ENCODE data around the gene RBM12.
"Not testable (repeated sequence)": the region's sequence is repeated elsewhere in the genome, so short reads cannot be mapped to it uniquely, and the experiment has no call there.

RBM12 gene

DNA sequence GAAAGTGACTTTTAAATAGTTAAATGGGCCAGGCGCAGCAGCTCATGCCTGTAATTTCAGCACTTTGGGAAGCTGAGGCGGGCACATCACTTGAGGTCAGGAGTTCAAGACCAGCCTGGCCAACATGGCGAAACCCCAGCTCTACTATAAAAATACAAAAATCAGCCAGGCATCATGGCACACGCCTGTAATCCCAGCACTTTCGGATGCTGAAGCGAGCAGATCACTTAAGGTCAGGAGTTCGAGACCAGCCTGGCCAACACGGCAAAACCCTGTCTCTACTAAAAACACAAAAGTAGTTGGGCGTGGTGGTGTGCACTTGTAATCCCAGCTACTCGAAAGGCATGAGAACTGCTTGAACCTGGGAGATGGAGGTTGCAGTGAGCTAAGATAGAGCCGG, 41.2 kb upstream of the RBM12 start:
- Histone ChIP-seq H3K4me1 (ENCODE audit: control insufficient read depth, insufficient read depth, low read length) (peaks cover 42% of the 10 kb centered on the region), H3K36me3 (ENCODE audit: control insufficient read depth, insufficient read depth, low read length, severe bottlenecking) (peaks cover 98% of the 10 kb centered on the region)
- not testable (repeated sequence) for H3K27me3 ChIP-seq (replicated peaks; ENCODE audit: control insufficient read depth, insufficient read depth, low read length); H3K9ac ChIP-seq (ENCODE audit: low read length); DNase-seq (ENCODE audit: low read depth); H3K9me3 ChIP-seq (ENCODE audit: control insufficient read depth, low read length); H3K4me3 ChIP-seq (ENCODE audit: low read length)

DNA sequence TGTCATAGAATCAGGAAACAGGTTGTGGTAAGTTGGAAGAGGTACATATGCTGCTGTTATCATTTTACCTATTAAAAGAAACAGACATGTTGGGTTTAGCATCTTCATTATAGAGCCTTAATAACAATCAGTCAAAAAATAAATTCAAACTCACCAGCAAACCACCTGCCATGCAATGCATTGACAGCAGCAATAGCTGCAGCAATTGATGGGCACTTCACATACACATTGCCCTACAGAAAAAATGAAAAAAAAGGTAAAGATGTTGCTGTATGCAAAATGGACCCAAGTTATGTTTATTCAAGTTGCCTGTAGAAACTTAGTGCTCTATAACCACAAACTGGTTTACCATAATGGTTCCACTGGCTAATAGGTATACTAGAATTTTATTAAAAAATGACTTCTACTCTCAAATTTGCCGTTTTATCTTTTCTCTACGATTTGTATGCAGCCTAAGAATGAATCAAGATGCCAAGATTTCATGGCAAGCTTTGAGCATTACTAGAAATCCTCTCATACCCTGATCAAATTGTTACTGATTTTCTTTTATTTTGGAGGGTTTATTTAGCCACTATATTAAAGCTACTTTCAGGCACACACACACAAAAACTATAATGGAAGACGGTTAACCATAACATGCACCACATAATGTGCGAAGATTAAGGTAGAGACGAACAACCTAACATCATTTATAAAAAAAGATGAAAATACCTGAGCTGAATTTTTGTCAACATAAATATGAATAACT, 40.0 kb upstream of the RBM12 start:
- H3K4me3 ChIP-seq (ENCODE audit: low read length) = no peak overlapping the region
- no peak overlapping the region for H3K9ac ChIP-seq (ENCODE audit: low read length)
- no peaks in the 10 kb centered on the region for H3K27me3 ChIP-seq (replicated peaks; ENCODE audit: control insufficient read depth, insufficient read depth, low read length)
- H3K4me1 ChIP-seq (ENCODE audit: control insufficient read depth, insufficient read depth, low read length) = peaks cover 40% of the 10 kb centered on the region
- DNase-seq (ENCODE audit: low read depth) = no peak
- no peaks in the 10 kb centered on the region for H3K9me3 ChIP-seq (ENCODE audit: control insufficient read depth, low read length)
- peaks cover 86% of the 10 kb centered on the region for H3K36me3 ChIP-seq (ENCODE audit: control insufficient read depth, insufficient read depth, low read length, severe bottlenecking)

DNA sequence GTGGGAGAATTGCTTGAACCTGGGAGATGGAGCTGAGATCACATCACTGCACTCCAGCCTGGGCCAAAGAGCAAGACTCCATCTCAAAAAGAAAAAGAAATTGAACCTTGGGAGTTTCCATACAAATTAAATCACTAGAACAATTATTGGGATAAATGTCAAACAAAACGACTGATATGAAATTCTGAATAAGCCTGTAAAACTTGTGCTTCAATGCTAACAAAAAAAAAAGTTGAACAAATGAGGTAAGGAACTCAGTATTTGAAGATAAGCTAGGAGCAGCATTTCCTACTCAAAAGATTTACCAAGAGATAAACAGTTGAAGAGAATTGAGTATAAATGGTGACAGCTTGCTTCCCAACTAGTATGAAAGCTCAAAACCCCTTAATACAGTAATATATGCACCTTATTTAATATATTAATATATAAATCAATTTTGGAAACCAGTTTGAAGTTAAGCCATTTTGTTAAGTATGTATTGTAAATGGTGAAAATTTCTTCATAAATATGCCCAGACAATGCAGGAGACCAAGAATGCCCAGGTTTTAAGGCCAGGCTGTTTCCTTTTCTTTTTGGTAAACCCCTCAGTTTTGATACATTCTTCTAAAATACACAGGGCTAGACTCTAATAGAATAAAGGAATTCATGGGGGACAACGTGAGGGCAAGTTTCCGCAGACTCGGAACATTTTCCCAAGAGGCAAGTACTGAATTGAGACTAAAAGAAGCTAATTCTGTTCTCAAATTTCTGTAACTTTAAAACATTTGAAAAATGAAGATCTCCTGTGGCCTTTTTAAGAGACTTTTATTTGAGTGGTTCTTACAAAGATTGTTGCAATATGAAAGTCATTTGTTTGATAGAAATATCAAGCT, 38.4 kb upstream of the RBM12 start:
- no peak for DNase-seq (ENCODE audit: low read depth)
- no peaks in the 10 kb centered on the region for H3K9me3 ChIP-seq (ENCODE audit: control insufficient read depth, low read length)
- H3K4me1 ChIP-seq (ENCODE audit: control insufficient read depth, insufficient read depth, low read length) = peaks cover 34% of the 10 kb centered on the region
- no peaks in the 10 kb centered on the region for H3K27me3 ChIP-seq (replicated peaks; ENCODE audit: control insufficient read depth, insufficient read depth, low read length)
- H3K36me3 ChIP-seq (ENCODE audit: control insufficient read depth, insufficient read depth, low read length, severe bottlenecking) = peaks cover 70% of the 10 kb centered on the region
- H3K9ac ChIP-seq (ENCODE audit: low read length) = no peak overlapping the region
- H3K4me3 ChIP-seq (ENCODE audit: low read length) = no peak overlapping the region

DNA sequence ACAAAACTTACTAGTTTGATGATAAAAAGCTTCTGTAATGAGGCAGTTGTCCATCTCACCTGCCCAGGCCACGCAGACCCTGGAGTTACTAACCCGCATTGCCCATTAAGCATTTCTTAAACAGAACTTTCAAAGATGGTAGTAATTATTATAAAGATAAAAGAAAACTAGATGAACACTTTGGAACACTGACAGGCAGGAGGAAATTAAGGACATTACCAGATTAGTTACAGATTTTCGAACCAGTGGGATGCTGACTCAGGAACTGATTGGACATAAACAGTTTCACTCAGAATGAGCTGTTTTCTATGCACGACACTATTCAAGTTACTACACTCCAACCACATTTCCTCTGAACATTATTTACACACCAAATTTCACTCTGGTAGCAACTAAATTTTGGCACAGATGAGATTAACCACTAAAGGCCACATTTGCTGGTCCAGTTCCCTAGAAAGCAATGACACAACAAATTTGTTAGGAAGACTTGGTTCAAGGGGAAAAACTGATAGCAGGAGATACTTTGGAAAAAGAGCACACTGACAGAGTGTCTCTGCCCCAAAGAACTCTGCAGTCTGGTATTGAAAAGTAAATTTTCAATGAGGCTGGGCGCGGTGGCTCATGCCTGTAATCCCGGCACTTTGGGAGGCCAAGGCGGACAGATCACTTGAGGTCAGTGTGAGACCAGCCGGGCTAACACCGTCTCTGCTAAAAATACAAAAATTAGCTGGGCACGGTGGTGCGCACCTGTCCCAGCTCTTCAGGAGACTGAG, 37.5 kb upstream of the RBM12 start:
- Histone ChIP-seq H3K4me1 (ENCODE audit: control insufficient read depth, insufficient read depth, low read length) (peaks cover 41% of the 10 kb centered on the region), H3K36me3 (ENCODE audit: control insufficient read depth, insufficient read depth, low read length, severe bottlenecking) (peaks cover 62% of the 10 kb centered on the region), H3K4me3 (ENCODE audit: low read length) (no peak overlapping the region), H3K27me3 (replicated peaks; ENCODE audit: control insufficient read depth, insufficient read depth, low read length) (no peaks in the 10 kb centered on the region), H3K9ac (ENCODE audit: low read length) (peak overlapping the region; percentile 47), H3K9me3 (ENCODE audit: control insufficient read depth, low read length) (no peaks in the 10 kb centered on the region)
- DNase-seq (ENCODE audit: low read depth) = no peak

DNA sequence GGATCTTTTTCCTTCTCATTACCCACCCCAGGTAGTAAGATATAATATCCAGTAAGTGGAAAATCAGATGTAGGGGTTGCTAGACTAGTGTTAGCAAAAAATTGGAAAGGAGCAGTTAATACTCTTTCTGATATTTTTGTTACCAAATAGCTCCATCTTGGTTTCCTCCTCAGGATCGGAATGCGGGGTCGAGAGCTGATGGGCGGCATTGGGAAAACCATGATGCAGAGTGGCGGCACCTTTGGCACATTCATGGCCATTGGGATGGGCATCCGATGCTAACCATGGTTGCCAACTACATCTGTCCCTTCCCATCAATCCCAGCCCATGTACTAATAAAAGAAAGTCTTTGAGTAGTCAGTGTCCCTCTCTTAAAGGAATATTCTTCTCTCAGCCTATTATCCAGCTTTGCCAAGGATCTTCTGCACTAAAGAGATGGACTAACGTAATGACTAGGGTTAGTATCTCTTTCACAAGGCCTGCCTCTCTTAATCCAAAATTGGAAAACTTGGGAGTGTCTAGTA, 36.0 kb upstream of the RBM12 start:
- no peak for DNase-seq (ENCODE audit: low read depth)
- H3K9me3 ChIP-seq (ENCODE audit: control insufficient read depth, low read length) = no peaks in the 10 kb centered on the region
- peaks cover 47% of the 10 kb centered on the region for H3K36me3 ChIP-seq (ENCODE audit: control insufficient read depth, insufficient read depth, low read length, severe bottlenecking)
- no peaks in the 10 kb centered on the region for H3K27me3 ChIP-seq (replicated peaks; ENCODE audit: control insufficient read depth, insufficient read depth, low read length)
- peak overlapping the region; percentile 96 for H3K9ac ChIP-seq (ENCODE audit: low read length)
- peaks cover 42% of the 10 kb centered on the region for H3K4me1 ChIP-seq (ENCODE audit: control insufficient read depth, insufficient read depth, low read length)
- peak overlapping the region; percentile 90 for H3K4me3 ChIP-seq (ENCODE audit: low read length)

DNA sequence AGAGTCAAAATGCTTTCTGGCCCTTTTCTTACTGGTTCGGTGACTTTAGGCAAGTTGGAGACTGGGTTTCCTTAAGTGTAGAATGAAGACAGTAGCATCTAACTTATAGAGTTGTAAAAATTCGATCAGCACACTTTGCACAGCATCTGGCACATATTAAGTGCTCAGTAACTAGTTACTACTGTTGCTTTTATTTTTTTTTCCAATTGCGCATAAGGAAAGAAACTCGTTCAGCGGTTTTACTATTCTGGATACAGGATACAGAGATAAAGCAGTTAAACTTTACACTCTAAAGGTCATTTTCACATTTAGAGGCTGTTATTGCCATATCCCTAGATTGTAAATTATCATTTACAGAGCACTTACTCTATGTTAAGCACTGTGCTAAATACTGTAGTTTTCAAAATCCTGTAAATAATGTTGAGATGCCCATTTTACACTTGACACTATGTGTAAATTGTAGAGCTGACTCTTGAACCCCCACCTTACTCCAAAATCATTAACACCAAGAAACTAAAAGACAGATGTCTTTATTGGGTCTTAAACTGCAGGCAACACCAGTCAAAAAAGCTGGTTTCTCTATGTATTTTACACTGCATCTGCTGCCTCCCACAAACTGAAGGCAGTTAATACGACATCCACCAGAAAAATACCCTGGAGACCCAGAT, 35.4 kb upstream of the RBM12 start:
- H3K4me1 ChIP-seq (ENCODE audit: control insufficient read depth, insufficient read depth, low read length) = peaks cover 42% of the 10 kb centered on the region

DNA sequence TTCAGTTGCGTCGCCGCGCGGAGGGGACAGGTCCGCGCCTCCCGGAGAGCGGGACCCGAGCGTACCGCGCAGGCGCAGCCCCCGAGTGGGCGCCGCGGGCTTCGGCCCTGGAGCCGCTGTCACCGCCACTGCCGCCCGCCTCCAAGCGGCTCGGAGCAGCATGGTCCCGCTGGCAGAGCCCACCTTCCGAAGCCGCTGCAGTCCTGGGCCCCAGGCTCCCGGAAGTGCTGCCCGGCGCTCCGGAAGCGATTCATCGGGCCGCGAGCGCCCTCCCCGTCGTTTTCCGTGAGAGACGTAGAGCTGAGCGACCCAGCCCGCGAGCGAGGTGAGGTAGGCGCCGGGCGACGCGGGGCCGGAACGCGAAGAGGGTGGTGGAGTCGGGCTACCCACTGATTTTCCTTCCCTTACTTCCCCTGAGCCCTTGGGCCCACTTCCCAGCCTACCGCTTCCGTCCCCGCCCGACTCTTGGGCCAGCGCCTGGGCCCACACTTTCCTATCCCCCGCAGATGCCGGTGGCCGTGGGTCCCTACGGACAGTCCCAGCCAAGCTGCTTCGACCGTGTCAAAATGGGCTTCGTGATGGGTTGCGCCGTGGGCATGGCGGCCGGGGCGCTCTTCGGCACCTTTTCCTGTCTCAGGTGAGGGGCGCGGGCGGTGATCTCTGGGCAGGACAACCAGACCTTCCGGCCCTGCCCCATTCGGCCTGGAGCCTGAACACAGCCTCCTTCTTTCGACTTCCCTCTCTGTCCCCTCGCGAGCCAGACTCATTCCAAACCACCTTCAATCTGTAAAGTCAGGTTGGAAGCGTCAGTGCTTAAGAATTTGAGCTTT, 34.6 kb upstream of the RBM12 start, which contains the start of the genes NFS1 and ROMO1:
TSS of gene NFS1 (minus strand) at position 226 of the 830 bp plus-strand sequence. CDS start at position 162, 64 bp downstream.
TSS of gene ROMO1 (plus strand) at position 279 of the 830 bp plus-strand sequence. CDS start at position 507, 228 bp downstream.
- peak within 1 kb of the TSS; percentile 90 for H3K4me3 ChIP-seq (ENCODE audit: low read length)
- H3K36me3 ChIP-seq (ENCODE audit: control insufficient read depth, insufficient read depth, low read length, severe bottlenecking) = peaks cover 45% of the 10 kb centered on the region
- peak within 1 kb of the TSS; percentile 96 for H3K9ac ChIP-seq (ENCODE audit: low read length)
- peak; percentile 95 for DNase-seq (ENCODE audit: low read depth)
- H3K27me3 ChIP-seq (replicated peaks; ENCODE audit: control insufficient read depth, insufficient read depth, low read length) = no peaks in the 10 kb centered on the region
- H3K9me3 ChIP-seq (ENCODE audit: control insufficient read depth, low read length) = no peaks in the 10 kb centered on the region
- H3K4me1 ChIP-seq (ENCODE audit: control insufficient read depth, insufficient read depth, low read length) = peaks cover 42% of the 10 kb centered on the region

More for the DNA sequence above, 35.4 kb upstream of the RBM12 start:
- no peaks in the 10 kb centered on the region for H3K9me3 ChIP-seq (ENCODE audit: control insufficient read depth, low read length)
- no peaks in the 10 kb centered on the region for H3K27me3 ChIP-seq (replicated peaks; ENCODE audit: control insufficient read depth, insufficient read depth, low read length)
- no peak for DNase-seq (ENCODE audit: low read depth)
- H3K9ac ChIP-seq (ENCODE audit: low read length) = peak overlapping the region; percentile 96
- peaks cover 47% of the 10 kb centered on the region for H3K36me3 ChIP-seq (ENCODE audit: control insufficient read depth, insufficient read depth, low read length, severe bottlenecking)
- peak overlapping the region; percentile 90 for H3K4me3 ChIP-seq (ENCODE audit: low read length)

DNA sequence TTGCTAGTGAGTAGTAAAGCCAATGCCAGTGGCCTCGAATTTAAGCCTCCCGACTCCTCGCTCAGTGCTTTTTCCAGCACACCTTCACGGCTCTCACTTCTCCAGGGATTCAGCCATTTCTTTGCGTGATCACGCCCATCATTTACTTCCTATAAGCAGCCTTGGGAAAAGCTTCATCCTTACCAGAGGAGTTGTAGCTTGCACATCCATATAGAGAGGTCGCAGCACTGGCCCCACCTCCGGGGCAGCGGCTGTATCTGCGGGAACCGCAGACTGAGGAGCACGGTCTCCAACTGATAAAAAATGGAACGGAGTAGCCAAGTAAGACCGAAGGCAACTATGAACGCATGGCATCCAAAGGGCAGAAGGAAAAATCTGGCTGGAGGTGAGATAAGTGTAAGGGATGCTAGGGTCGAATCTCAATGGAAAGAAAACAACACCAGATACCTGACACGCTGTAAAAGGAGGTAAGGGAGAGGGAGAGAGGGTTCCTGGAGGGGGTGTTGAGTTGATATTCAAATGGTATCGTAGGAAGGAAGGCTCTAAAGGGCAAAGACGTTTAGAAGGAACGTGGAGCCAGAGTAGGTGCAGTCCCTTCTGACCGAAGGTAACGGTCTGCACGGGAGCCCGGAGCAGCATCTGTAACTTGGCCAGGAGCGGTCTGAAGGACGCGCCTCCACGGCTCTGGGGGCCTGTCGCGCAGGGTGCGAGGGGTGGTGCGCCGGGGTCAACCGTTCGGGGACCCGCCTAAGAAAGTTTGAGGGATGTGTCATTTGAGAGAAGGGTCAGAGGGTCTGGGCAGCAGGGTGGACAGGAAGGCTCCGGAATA, 33.8 kb upstream of the RBM12 start:
- peaks cover 41% of the 10 kb centered on the region for H3K36me3 ChIP-seq (ENCODE audit: control insufficient read depth, insufficient read depth, low read length, severe bottlenecking)
- DNase-seq (ENCODE audit: low read depth) = peak; percentile 51

DNA sequence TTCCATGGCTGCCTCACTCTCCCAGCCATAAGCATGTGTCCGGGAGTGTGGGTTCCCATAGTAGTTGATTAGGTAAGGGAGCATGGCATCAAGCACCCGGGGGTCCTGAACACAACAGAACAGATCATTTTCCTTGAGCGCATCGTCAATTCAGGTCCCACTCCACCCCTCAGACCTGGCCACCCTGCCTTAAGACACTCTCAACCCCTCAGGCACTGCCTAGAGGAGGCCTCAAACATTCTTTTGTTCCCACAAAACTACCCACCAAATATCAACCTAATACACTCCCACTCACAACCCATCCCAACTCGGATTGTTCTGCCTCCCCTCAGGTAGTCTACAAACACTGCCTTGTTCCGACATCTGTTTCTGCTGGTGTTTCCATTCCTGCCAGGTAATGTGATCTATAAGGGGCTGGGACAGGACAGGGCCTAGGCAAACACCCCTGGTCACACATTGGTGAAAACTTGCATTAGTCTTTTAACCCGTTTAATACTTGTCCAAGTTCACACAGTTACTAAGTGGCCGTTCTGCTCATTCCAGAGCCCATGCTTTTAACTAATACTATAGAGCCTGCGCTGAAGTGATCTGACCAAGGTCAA, 33.1 kb upstream of the RBM12 start:
- H3K4me1 ChIP-seq (ENCODE audit: control insufficient read depth, insufficient read depth, low read length) = peaks cover 37% of the 10 kb centered on the region
- H3K9me3 ChIP-seq (ENCODE audit: control insufficient read depth, low read length) = no peaks in the 10 kb centered on the region
- peak overlapping the region; percentile 90 for H3K4me3 ChIP-seq (ENCODE audit: low read length)
- H3K9ac ChIP-seq (ENCODE audit: low read length) = peak overlapping the region; percentile 96
- no peak for DNase-seq (ENCODE audit: low read depth)
- no peaks in the 10 kb centered on the region for H3K27me3 ChIP-seq (replicated peaks; ENCODE audit: control insufficient read depth, insufficient read depth, low read length)
- H3K36me3 ChIP-seq (ENCODE audit: control insufficient read depth, insufficient read depth, low read length, severe bottlenecking) = peaks cover 40% of the 10 kb centered on the region

More for the DNA sequence above, 33.8 kb upstream of the RBM12 start:
- Histone ChIP-seq H3K4me3 (ENCODE audit: low read length) (peak overlapping the region; percentile 90), H3K27me3 (replicated peaks; ENCODE audit: control insufficient read depth, insufficient read depth, low read length) (no peaks in the 10 kb centered on the region), H3K4me1 (ENCODE audit: control insufficient read depth, insufficient read depth, low read length) (peaks cover 42% of the 10 kb centered on the region), H3K9ac (ENCODE audit: low read length) (peak overlapping the region; percentile 96), H3K9me3 (ENCODE audit: control insufficient read depth, low read length) (no peaks in the 10 kb centered on the region)
